HG02571 (cell line): Measurements from ENCODE around the gene ZNF784.

Experiments
- ATAC-seq: cut with Tn5 transposase; IDR thresholded peaks from one replicate; pipeline ENCODE4 v1.9.1; 2021; ENCODE audit warnings: mild to moderate bottlenecking, moderate library complexity; ENCODE audit not compliant: unreplicated experiment

The ZNF784 gene

DNA sequence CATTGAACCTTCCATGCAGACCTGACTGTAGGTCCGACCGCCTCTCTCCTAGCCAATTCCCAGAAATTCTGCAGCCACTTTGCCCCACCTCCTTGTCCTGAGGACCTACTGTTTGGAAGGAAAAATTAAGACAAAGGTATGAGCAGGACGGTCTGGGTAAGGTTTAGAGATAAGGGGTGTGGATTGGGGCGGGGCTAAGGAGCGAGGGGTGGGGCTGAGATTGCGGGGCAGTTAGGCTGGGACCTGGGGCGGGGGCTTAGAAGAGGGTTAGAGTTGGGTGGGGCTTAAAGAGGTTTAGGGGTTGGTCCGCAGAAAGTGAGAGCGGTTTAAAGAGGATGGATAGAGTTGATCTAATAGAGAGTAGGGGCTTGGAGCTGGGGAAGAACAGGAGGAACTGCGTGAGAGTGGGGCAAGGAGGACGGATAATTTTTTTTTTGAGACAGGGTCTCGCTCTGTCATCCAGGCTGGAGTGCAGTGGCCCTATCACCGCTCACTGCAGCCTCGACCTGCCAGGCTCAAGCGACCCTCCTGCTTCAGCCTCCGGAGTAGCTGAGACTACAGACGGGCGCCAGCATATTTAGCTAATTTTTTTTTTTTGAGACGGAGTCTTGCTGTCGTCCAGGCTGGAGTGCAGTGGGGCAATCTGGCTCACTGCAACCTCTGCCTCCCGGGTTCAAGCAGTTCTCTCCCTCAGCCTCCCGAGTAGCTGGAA lies 20.6 kb downstream of the ZNF784 start:
- ATAC-seq, result no peak

DNA sequence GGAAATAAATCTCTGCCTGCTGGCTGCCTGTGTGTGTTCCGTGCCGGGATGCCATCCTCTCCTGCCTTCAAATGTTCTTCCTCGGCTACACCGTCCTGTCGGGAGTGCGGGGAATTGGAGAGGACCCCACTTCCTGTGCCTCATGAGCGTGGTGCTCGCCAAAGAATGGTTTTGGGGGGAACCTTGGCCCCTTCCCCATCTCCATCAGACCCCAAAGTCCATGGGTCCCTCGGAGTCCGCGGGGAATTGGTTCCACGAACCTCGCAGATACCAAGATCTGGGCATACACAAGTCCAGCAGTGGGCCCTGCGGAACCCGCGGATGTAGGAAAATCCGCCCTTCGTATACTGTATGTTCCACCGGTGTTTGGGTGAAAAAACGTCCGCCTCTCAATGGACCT lies 21.3 kb downstream of the ZNF784 start:
- no peak for ATAC-seq

DNA sequence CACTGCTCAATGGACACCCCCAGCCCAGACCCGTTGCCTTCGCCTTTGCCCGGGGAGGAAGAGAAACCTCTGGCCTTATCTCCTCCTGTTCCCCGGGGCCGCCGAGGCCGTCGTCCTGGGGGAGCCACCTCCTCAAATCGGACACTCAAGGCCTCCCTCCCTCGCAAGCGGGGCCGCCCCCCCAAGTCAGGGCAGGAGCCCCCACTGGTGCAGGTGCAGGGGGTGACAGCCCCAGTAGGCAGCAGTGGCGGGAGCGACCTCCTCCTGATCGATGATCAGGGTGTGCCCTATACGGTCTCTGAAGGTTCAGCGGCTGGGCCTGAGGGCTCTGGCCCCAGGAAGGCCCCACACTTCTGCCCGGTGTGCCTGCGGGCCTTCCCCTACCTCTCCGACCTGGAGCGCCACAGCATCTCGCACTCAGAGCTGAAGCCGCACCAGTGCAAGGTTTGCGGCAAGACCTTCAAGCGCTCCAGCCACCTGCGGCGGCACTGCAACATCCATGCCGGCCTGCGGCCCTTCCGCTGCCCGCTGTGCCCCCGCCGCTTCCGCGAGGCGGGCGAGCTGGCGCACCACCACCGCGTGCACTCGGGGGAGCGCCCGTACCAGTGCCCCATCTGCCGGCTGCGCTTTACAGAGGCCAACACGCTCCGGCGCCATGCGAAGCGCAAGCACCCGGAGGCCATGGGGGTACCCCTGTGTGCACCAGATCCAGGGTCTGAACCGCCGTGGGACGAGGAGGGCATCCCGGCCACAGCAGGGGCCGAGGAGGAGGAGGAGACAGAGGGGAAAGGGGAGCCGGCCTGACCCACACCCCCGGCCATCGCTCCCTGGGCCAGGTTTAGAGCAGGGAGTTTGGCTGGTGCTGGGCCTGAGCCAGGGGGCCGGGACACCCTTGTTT lies 22.0 kb downstream of the ZNF784 start:
- no peak for ATAC-seq

DNA sequence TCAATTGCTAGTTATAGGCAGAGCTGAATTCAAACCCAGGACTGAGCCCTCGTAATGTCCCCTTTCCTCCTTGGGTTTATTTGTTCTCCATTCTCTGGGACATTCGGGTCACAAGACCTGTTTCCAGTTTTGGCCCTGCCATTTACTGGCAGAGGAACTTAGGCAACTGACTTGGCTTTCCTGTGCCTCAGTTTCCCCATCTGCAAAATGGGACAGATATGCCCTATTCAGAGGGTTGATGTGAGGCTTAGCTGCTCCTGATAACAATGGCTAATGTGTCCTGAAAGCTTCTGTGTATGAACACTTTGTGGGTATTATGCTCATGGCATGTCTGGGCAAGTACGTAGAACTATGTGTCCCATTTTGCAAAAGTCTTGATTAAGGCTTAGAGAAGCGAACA lies 23.3 kb downstream of the ZNF784 start:
- ATAC-seq, result no peak

DNA sequence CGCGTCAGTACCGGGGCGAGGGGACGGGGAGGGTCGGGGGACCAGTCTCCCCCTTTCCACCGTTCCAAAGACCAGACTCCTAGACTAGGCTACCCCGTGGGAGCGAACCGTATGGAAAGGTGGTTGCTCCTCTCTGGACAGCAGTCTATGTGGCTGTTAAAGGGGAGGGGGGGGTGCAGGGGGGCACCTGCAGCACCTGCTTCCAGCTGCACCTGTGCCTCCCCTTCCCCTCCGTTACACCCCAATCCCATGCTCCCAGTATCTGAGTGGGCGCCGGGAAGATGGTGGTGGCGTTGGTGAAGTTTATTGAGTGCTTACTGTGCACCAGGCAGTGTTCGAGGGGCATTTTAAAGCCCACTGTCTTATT lies 23.7 kb downstream of the ZNF784 start:
- ATAC-seq, result no peak

DNA sequence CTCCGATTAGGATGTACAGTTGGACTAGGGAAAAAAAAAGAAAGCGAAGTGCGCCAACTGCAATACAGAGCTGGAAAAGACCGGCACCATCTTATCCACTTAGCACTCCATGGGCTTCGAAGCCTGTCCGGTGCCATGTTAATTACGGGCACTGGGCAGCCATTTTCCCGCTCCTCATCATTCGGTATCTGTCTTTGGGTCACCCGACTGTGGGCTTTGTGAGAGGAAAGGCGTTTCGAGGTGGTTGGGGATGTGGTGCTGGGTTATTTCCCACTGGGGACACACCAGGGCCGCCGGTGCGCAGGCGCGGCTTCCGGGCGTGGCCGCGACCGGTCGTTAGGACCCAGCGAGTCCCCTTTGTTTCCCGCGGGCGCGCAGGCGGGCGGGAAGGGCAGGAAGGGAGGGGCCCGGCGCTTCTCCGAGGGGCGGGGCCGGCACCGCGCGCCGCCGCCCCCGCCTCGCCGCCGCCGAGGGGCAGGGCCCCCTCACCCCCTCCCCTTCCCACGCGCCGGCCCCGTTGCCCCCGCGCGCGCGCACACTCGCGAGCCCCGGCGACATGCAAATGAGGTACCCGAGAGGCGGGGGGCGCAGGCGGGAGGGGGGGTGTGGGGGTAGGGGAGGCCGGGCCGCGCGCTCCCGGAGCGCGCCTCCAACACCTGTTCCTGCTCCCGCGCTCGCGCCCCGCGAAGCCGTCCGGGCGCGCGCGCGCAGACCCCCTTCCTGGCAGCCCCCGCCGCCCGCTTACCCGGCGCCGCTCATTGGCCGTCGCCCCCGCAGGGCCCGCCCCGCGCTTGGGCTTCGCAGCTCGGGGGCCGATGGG lies 24.3 kb downstream of the ZNF784 start, which contains the start of gene ZNF524:
TSS of gene ZNF524 (plus strand) at position 447 of the 820 bp plus-strand sequence. CDS start 1,825 bp downstream, outside the sequence.
- ATAC-seq, result peak; percentile 32

DNA sequence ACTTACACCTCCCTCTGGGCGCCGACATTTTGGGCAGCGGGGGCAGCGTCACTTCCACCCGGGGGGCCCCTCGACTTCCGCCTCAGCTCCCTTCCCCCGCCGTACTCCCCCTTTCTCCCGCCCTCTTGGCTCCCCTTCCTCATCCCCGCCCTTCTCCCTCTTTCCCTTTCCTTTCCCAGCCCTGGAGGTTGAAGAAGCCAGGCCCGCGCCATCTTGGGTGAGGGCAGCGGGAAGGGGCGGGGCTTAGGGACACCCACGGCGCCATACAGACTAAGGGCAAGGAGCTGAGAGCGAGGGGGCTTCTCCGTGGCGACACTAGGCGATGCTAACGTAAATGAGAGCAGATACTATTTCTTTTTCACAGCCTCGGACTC lies 24.9 kb downstream of the ZNF784 start, which contains the start of gene FIZ1:
TSS of gene FIZ1 (minus strand) at position 50 of the 374 bp plus-strand sequence. CDS start 1,652 bp downstream, outside the sequence.
- ATAC-seq, result peak; percentile 47

DNA sequence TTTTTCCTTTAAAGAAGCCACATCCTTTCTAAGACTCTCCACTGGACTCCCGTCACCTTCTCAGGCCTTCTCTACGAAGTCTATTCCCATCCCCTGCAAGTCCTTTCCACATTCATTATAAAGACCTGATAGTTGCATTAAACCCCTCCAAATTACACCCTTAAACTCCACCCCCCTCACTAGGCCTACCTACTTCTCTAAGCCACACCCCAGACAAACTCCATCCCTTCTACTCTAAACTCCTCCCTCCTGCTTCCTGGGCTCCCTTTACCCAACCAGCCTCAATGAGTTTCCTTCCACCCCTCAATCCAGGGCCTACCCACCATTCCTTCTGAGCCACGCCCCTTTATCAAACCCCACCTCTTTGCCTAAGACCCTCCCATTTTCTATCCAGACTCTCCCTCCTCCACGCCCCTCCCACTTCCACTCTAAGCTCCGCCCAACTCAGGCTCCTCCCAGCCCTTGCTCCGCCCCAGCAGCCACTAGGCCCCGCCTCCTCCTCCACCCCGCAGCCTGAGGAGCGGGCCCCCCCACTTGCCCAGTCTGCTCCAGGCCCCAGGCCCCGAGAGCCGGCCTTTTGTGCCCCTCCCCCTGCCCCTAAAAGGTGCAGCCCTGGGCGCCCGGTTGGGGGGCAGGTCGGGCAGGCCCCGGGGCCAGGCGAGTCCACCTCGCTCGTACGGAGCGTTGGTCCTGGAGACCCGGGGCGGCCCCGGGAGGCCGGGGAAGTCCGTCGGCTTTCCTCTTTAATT lies 25.5 kb downstream of the ZNF784 start:
- ATAC-seq, result peak; percentile 40

DNA sequence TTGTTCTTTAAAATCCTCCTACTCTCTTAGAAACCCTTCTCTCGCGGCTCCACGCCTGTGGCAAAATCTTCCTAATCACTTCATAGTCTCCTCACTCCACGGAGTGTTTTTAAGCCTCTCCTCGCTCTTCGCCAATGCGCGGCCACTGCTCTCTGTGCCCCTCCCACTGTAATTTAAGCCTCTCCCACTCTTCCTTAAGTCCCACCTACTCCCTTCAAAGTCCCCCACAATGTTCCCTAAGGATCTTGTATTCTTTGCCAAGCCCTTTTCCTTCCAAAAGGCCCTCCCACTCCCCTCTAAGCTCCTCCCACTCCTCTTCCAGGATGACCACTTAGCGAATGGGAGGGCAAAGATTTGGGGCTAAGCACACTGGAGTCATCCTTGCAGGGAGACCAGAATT lies 26.3 kb downstream of the ZNF784 start:
- no peak for ATAC-seq

DNA sequence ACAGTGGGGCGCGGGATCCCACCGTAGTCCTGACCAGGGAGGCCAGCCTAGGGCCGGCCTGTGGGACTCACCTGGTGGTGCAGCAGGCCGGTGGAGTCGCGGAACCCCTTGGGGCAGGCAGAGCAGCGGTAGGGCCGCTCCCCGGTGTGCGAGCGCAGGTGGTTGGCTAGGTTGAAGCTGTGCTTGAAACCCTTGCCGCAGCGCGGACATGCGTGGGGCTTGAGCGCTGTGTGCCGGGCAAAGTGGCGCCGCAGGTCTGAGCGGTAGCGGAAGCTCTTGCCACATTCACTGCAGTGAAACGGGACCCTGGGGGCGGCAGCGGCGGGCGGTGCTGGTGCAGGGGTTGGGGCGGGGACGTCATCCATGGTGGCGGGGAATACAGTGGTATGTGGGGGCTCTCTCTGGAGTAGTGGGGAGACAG lies 26.9 kb downstream of the ZNF784 start:
- no peak for ATAC-seq

DNA sequence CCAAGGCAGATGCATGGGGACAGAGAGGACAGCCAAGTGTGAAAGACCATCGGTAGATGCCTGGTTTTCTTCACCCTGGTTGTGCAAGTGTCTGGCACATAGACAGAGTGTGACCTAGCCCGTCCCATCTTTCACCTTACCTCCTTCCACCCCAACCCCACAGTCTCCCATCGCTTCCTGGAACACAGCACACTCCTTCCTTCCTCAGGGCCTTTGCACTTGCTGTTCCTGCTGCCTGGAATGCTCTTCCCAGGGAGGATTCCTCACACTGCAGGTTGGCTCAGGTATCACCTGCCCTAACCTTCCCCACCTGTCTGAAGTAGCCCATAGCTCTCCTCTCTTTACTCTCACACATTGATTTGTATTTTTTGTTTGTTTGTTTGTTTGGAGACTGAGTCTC lies 28.1 kb downstream of the ZNF784 start:
- ATAC-seq, result no peak

DNA sequence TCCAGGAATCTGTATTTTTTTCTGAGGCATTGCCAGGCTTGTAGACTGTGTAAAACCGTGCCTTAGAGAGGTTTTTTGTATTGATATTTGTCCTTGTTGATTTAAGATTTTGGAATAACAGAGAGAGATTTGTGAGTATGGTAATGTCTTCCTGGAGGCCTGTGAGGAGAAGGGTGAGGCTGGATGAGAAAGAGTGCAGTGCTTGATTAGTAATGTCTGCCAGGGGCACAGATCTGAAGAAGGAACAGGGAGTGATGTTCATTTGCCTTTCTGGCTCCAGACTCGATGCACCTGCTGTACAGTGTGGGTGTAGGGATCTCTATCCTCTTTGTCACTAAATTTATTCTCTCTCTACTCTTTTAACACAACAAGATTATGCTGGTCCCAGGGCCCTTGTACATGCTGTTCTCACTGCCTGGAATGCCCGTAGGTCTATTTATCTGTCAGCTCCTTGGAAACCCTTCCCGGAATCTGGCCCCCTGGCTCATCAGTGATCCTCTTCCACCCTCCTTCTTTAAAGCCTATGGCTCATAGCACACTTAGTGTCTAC lies 29.3 kb downstream of the ZNF784 start:
- ATAC-seq, result no peak

DNA sequence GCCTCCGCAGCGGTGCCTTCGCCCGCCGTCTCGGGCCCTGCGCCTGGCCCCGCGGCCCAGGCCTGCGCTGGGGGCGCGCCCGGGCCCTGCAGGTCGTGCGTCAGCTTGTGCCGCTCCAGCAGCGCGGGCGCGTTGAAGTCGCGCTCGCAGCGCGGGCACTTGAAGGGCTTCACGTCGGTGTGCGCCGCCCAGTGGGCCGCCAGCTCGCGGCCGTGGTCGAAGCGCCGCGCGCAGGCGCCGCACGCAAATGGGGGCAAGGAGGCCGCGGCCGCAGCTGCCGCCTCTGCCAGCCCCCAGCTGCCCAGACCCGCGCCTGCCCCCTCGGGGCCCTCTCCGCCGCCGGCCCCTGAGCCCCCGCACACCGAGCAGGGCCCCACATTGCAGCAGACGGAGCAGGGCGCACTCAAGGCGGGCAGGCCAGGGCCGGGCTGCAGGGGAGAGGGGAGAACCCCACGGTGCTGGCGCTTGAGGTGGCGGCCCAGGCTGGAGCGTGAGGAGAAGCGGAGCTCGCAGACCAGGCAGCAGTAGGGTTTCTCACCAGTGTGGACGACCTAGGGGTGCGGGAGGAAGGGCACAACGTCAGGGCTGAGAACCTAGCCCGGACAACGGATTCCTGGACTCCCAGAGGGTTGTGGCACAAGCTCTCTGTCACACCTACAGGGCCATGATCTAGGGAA lies 31.1 kb downstream of the ZNF784 start:
- ATAC-seq, result no peak

DNA sequence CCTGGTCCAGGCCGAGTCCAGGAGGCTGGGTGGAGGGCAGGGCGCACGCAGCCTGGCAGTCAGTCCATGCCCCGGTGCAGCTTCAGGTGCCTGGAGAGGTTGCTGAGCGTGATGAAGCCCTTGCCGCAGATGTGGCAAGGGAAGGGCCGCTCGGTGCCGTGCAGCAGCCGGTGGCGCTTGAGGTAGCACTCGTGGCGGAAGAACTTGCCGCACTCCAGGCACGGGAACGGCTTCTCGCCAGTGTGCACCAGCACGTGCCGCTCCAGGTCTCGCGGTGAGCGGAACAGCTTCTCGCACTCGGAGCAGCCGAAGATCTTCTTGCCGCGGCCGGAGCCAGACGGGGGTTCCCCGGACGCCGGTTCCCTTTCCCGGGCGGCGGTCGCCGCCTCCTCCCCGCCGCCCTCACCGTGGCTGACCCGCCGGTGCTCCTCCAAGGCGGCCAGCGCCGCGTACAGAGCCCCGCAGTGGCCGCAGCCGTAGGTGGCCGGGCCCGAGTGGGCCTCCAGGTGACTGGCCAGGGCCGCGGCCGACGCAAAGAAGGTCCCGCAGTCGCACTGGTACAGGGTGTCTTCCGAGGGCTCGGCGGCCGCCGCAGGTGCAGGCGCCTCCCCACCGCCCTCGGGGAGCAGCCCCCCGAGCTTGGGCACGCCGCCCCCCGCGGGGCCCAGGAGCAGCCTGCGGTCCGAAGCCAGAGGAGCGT lies 31.8 kb downstream of the ZNF784 start:
- no peak for ATAC-seq

DNA sequence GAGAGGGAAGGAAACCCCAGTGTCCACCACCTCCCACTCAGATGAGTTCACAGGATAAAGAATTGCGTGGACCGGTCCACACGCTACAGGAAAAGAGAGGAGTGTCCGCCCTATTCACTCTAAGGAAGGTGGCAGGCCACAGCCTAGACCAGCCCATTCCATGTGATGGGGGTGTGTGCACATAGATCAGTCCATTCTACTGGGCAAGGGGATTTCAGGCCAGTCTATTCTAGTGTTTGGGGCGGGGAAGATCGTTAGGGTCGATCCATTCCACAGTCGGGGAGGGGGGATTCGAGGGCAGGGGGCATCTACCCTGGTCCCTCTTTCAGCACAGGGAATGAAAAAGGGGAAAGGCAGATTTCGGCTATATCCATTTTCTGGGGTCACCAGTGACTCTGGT lies 32.8 kb downstream of the ZNF784 start:
- ATAC-seq, result no peak

DNA sequence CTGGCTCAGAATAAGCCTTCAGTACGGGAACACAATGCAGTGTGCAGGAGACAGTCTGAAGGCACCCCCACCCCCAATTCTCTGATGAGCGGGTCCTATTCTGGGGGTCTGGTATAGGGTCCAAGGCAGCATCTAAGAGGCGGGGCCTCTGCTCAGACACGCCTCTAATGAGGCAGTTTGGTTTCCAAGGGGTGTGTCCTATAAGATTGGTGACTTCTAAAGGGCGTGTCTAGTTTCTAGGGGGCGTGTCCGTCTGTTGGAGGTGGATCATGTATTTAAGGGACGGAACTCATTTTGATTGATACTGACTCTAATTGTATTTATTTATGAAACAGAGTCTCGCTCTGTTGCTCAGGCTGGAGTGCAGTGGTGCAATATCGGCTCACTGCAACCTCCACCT lies 33.7 kb downstream of the ZNF784 start:
- ATAC-seq, result no peak

DNA sequence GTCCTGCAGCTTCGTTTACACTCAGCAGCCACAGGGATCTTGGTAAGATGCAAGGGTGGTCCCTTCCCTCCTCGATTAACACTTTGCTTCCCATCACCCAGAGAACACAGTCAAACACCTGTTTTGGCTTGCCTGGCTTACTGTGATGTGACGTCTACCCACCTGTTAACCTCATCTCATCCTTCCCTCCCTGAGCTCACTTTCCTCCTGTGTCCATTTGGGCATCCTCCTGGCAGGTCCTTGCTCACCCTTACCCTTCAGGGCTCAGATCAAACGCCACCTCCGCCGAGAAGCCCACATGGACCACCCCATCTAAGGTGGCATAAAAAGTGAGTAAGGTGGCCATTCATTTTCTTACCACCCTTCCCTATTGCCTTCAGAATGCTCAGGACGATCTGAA lies 34.3 kb downstream of the ZNF784 start:
- ATAC-seq, result no peak

DNA sequence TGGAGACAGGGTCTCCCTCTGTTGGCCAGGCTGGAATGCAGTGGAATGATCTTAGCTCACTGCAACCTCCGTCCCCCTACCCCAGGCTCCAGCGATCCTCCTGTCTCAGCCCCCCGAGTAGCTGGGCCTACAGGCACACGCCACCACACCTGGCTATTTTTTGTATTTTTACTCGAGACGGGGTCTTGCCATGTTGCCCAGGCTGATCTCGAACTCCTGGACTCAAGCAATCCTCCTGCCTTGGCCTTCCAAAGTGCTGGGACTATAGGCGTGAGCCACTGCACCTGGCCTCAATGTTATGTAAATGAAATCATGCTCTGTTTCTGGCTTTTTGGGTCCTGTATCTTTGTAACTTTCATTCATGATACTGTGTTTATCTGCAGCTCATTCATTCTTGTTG lies 35.6 kb downstream of the ZNF784 start:
- no peak for ATAC-seq
